Measurements from ENCODE around the gene SMYD3. TPM values are rescaled to one million over a fixed set of nuclear protein-coding genes. Genes with fewer than 3 reads are reported as not detected.

SMYD3 gene
- total and polyA plus RNA-seq, 2 of the 13 experiments (the other 11 are each of a cell fraction or from before 2014, with no cell fraction given) = 27.7 to 35.8 TPM

- TF ChIP-seq REST (IDR thresholded peaks at IDR 0.05; ENCODE audit: borderline replicate concordance in 1 of 2, low read depth in 1 of 2, low read length in 2 of 2) (no peak), MTERF4 (CRISPR knock-in tag; IDR thresholded peaks at IDR 0.05) (no peak), HNF4G (IDR thresholded peaks at IDR 0.05; ENCODE audit: borderline replicate concordance, low read depth, low read length) (peak; percentile 84), HNF4G (CRISPR knock-in tag; IDR thresholded peaks at IDR 0.05; ENCODE audit: borderline replicate concordance, low read depth) (peak; percentile 67; the same call in 1 of the 2 replicates), AHR (CRISPR knock-in tag; IDR thresholded peaks at IDR 0.05) (no peak), TBX3 (IDR thresholded peaks at IDR 0.05; ENCODE audit: borderline replicate concordance) (peak; percentile 84), ZHX2 (IDR thresholded peaks at IDR 0.05; ENCODE audit: low read depth) (no peak), ZHX2 (CRISPR knock-in tag; IDR thresholded peaks at IDR 0.05; ENCODE audit: borderline replicate concordance) (no peak), ZNF562 (CRISPR knock-in tag; IDR thresholded peaks at IDR 0.05; ENCODE audit: borderline replicate concordance) (no peak), ZNF101 (CRISPR knock-in tag; IDR thresholded peaks at IDR 0.05; ENCODE audit: borderline replicate concordance, low read depth) (no peak), ZNF276 (CRISPR knock-in tag; IDR thresholded peaks at IDR 0.05; ENCODE audit: low read depth) (no peak), NFIB (CRISPR knock-in tag; IDR thresholded peaks at IDR 0.05; ENCODE audit: borderline replicate concordance) (no peak), KLF12 (CRISPR knock-in tag; IDR thresholded peaks at IDR 0.05; ENCODE audit: borderline replicate concordance) (no peak)
Observed at GRCh38 chr1:245810789-245811337, 696.2 kb downstream of the SMYD3 start (continued).
